ENCODE results near the gene ENDOD1.
A peak's percentile ranks its signal among the peaks of the same experiment; 100 is the strongest.
"Not testable (repeated sequence)": the region's sequence is repeated elsewhere in the genome, so short reads cannot be mapped to it uniquely, and the experiment has no call there.

The ENDOD1 gene

GRCh38 chr11:95132956-95133355, 43.3 kb downstream of the ENDOD1 start:
- ChIA-PET POLR2A (no interaction called here), CTCF (interaction anchor here (1.2 to 4.5 kb wide), 4 partner anchors 9 to 43 kb away, joined by 3 to 21 read pairs (median 5); partner anchors contain the start of gene ENDOD1)
- DNase-seq (ENCODE audit: extremely low spot score) = no peak
- TF ChIP-seq CTCF (IDR thresholded peaks at IDR 0.05; ENCODE audit: control extremely low read depth, extremely low read depth, low read depth, missing control alignments) = no peak

DNA sequence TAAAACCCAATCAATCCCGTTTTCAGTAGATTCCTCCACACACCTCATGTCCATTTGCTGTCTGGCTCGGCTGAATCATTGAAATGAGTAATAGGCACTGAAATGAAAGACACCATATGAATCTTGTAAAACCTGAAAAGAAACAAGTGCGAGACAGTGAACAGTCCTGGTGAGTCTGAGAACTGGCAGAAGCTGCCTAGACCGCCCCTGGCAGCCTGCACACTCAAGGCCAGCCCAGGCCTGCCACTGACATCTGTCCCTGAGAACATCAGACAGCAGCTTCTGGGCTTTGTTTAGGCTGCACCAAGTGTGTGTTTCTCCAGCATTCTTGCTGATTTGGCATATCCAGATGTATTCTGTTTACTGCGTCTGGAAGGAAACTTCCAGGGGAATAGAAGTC, 44.8 kb downstream of the ENDOD1 start:
- DNase-seq (ENCODE audit: extremely low spot score) = no peak
- TF ChIP-seq CTCF (IDR thresholded peaks at IDR 0.05; ENCODE audit: control extremely low read depth, extremely low read depth, low read depth, missing control alignments) = no peak
- CTCF ChIA-PET = no interaction called here
- POLR2A ChIA-PET = no interaction called here

- CTCF ChIA-PET = interaction anchor here (1.5 to 8.6 kb wide), 2 partner anchors 17 to 36 kb away, joined by 3 to 78 read pairs; no protein-coding TSS in a partner anchor
- POLR2A ChIA-PET = no interaction called here
- DNase-seq (ENCODE audit: extremely low spot score) = no peak
- TF ChIP-seq CTCF (IDR thresholded peaks at IDR 0.05; ENCODE audit: control extremely low read depth, extremely low read depth, low read depth, missing control alignments) = no peak
Observed at GRCh38 chr11:95135155-95135554, 45.5 kb downstream of the ENDOD1 start.

DNA sequence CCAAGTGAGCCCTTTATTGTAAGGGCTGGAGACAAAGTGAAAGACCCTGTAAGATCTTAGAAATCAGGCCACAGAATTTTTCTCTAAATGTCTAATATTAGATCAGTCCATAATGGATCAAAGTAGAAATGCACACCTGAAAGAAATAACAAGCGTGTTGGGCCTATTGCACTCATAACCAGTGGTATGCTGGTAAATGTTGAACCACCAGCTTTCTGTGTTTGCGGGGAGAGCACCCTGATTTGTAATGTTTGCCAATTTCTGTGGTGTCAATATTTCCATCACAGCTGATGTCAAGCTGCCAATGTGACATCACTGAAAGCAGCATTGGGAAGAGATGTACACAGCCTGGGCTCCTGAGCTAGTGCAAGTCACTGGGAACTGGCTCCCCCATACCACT, 46.2 kb downstream of the ENDOD1 start:
- DNase-seq (ENCODE audit: extremely low spot score) = no peak
- ChIA-PET POLR2A (no interaction called here), CTCF (interaction anchor here (1.0 to 8.6 kb wide), 6 partner anchors 11 to 569 kb away, joined by 3 to 78 read pairs (median 6); no protein-coding TSS in a partner anchor)
- TF ChIP-seq CTCF (IDR thresholded peaks at IDR 0.05; ENCODE audit: control extremely low read depth, extremely low read depth, low read depth, missing control alignments) = no peak

GRCh38 chr11:95136747-95137146, 47.1 kb downstream of the ENDOD1 start:
- DNase-seq (ENCODE audit: extremely low spot score); POLR2A ChIA-PET: not testable (repeated sequence)
- CTCF ChIA-PET = interaction anchor here (0.9 to 8.6 kb wide), 12 partner anchors 8 to 568 kb away, joined by 3 to 78 read pairs (median 5); no protein-coding TSS in a partner anchor

GRCh38 chr11:95137299-95137698, 47.7 kb downstream of the ENDOD1 start:
- CTCF ChIA-PET = interaction anchor here (0.7 to 8.6 kb wide), 16 partner anchors 8 to 574 kb away, joined by 3 to 78 read pairs (median 4); no protein-coding TSS in a partner anchor
- DNase-seq (ENCODE audit: extremely low spot score) = no peak
- TF ChIP-seq CTCF (IDR thresholded peaks at IDR 0.05; ENCODE audit: control extremely low read depth, extremely low read depth, low read depth, missing control alignments) = no peak
- POLR2A ChIA-PET = no interaction called here

- ChIA-PET POLR2A (no interaction called here), CTCF (interaction anchor here (0.9 to 8.6 kb wide), 13 partner anchors 9 to 573 kb away, joined by 3 to 78 read pairs (median 4); partner anchors contain the start of gene SRSF8)
- DNase-seq (ENCODE audit: extremely low spot score) = peak; percentile 54
Observed at GRCh38 chr11:95138448-95138847, 48.8 kb downstream of the ENDOD1 start.

More at GRCh38 chr11:95138448-95138847, 48.8 kb downstream of the ENDOD1 start:
- TF ChIP-seq CTCF (IDR thresholded peaks at IDR 0.05; ENCODE audit: control extremely low read depth, extremely low read depth, low read depth, missing control alignments) = peak; percentile 48

Measured in GM10248 (cell line).